ENCODE measurements around the gene DOCK11. TPM values are rescaled to one million over a fixed set of nuclear protein-coding genes. Genes with fewer than 3 reads are reported as not detected.
"Not testable (repeated sequence)": the region's sequence is repeated elsewhere in the genome, so short reads cannot be mapped to it uniquely, and the experiment has no call there.

The DOCK11 gene
- total RNA-seq, 1 donor from 2014 or later: 22.4 TPM

DNA sequence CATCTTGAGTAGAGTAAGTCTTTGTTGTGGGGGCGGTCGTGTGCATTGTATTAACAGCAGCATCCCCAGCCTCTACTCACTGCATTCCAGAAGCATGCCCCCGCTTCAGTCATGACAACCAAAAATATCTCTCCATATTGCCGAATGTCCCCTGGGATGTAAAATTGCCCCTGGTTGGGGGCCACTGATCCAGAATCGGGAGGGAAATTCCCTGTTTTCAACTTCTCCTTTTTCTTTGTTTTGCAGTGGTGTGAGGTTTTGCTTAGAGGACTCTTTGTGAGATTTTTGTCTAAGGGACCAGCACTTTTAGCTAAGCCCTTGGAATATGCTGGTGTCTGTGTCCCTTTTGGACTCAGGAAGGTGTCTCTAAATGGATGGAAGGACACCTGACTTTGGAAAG, 228.8 kb downstream of the DOCK11 start:
- Histone ChIP-seq H3K4me3 (ENCODE audit: low read length in 3 of 3) (no peak overlapping the region), H3K36me3 (ENCODE audit: control insufficient read depth in 3 of 3, insufficient read depth in 3 of 3, low read length in 3 of 3) (no peaks in the 10 kb centered on the region), H3K9ac (ENCODE audit: low read depth in 1 of 3, low read length in 3 of 3) (no peak overlapping the region), H3K27ac (ENCODE audit: low read depth, low read length) (no peak overlapping the region), H3K9me3 (ENCODE audit: control insufficient read depth in 3 of 3, low read length in 3 of 3) (no peaks in the 10 kb centered on the region), H3K4me1 (ENCODE audit: control insufficient read depth in 3 of 3, insufficient read depth in 3 of 3, low read length in 3 of 3) (peaks cover 5 to 14% (median 11%) of the 10 kb centered on the region in 3 donors), H3K27me3 (ENCODE audit: control insufficient read depth in 3 of 3, insufficient read depth in 3 of 3, low read length in 3 of 3) (no peaks in the 10 kb centered on the region)

DNA sequence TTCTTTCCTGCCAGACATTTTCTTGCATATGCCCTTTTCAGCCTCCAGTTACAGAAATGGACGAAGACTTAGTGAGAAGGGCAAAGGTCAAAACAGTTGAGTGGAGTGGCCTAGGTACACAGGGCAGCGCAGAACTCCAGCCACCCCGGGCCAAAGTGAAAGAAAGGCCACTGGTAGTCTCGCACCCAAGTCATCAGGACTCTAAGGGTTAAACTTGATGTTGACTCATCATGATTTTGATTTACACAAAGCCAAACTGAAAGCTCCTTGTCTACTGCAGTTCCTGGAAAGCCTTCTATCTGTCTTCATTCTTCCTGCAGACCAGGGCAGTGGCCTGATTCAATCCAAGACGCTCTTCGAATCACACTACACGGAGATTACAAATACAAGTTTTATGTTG, 229.2 kb downstream of the DOCK11 start:
- H3K9me3 ChIP-seq (ENCODE audit: control insufficient read depth in 3 of 3, low read length in 3 of 3): no peaks in the 10 kb centered on the region
- H3K27me3 ChIP-seq (ENCODE audit: control insufficient read depth in 3 of 3, insufficient read depth in 3 of 3, low read length in 3 of 3): no peaks in the 10 kb centered on the region
- no peak overlapping the region for H3K9ac ChIP-seq (ENCODE audit: low read depth in 1 of 3, low read length in 3 of 3)
- no peaks in the 10 kb centered on the region for H3K36me3 ChIP-seq (ENCODE audit: control insufficient read depth in 3 of 3, insufficient read depth in 3 of 3, low read length in 3 of 3)
- H3K27ac ChIP-seq (ENCODE audit: low read depth, low read length): no peak overlapping the region
- H3K4me1 ChIP-seq (ENCODE audit: control insufficient read depth in 3 of 3, insufficient read depth in 3 of 3, low read length in 3 of 3): peaks cover 9 to 15% (median 14%) of the 10 kb centered on the region in 3 donors
- no peak overlapping the region for H3K4me3 ChIP-seq (ENCODE audit: low read length in 3 of 3)

DNA sequence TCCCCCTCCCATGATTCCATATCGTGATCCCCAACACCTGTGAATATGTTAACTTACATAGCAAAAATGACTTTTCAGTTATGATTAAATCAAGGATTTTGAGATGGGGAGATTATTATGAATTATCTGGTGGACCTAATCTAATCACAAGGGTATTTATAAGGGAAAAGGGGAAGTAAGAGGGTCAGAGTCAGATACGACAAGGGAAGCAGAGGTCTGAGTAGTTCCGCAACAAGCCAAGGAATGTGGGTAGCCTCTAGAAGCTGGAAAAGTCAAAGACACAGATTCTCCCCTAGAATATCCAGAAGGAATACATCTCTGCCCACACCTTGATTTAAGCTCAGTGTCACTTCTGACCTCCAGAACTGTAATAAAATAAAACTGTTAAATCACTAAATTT, 230.8 kb downstream of the DOCK11 start:
- H3K9ac ChIP-seq (ENCODE audit: low read depth in 1 of 3, low read length in 3 of 3): peak overlapping the region; percentile 61 to 82 (median 79)
- H3K4me3 ChIP-seq (ENCODE audit: low read length in 3 of 3): peak overlapping the region in 2 of 3 donors; percentile 60 to 62

GRCh38 chrX:118726887-118727685, 231.5 kb downstream of the DOCK11 start, which contains the start of gene IL13RA1:
Gene IL13RA1, plus strand, starts transcription at chrX:118727606. Its CDS starts 33 bp downstream, at chrX:118727639.
- peak within 1 kb of the TSS; percentile 60 to 70 (median 66) for H3K4me3 ChIP-seq (ENCODE audit: low read length in 3 of 3)
- H3K9me3 ChIP-seq (ENCODE audit: control insufficient read depth in 3 of 3, low read length in 3 of 3): no peaks in the 10 kb centered on the region
- H3K4me1 ChIP-seq (ENCODE audit: control insufficient read depth in 3 of 3, insufficient read depth in 3 of 3, low read length in 3 of 3): peaks cover 17 to 25% (median 24%) of the 10 kb centered on the region in 3 donors
- H3K27ac ChIP-seq (ENCODE audit: low read depth, low read length): peak within 1 kb of the TSS; percentile 88
- H3K36me3 ChIP-seq (ENCODE audit: control insufficient read depth in 3 of 3, insufficient read depth in 3 of 3, low read length in 3 of 3): no peaks in the 10 kb centered on the region
- no peaks in the 10 kb centered on the region for H3K27me3 ChIP-seq (ENCODE audit: control insufficient read depth in 3 of 3, insufficient read depth in 3 of 3, low read length in 3 of 3)
- peak within 1 kb of the TSS; percentile 79 to 82 (median 80) for H3K9ac ChIP-seq (ENCODE audit: low read depth in 1 of 3, low read length in 3 of 3)

More for the DNA sequence above, 230.8 kb downstream of the DOCK11 start:
- no peaks in the 10 kb centered on the region for H3K36me3 ChIP-seq (ENCODE audit: control insufficient read depth in 3 of 3, insufficient read depth in 3 of 3, low read length in 3 of 3)
- no peaks in the 10 kb centered on the region for H3K9me3 ChIP-seq (ENCODE audit: control insufficient read depth in 3 of 3, low read length in 3 of 3)
- H3K27me3 ChIP-seq (ENCODE audit: control insufficient read depth in 3 of 3, insufficient read depth in 3 of 3, low read length in 3 of 3): no peaks in the 10 kb centered on the region
- peaks cover 17 to 25% (median 24%) of the 10 kb centered on the region in 3 donors for H3K4me1 ChIP-seq (ENCODE audit: control insufficient read depth in 3 of 3, insufficient read depth in 3 of 3, low read length in 3 of 3)
- peak overlapping the region; percentile 88 for H3K27ac ChIP-seq (ENCODE audit: low read depth, low read length)

DNA sequence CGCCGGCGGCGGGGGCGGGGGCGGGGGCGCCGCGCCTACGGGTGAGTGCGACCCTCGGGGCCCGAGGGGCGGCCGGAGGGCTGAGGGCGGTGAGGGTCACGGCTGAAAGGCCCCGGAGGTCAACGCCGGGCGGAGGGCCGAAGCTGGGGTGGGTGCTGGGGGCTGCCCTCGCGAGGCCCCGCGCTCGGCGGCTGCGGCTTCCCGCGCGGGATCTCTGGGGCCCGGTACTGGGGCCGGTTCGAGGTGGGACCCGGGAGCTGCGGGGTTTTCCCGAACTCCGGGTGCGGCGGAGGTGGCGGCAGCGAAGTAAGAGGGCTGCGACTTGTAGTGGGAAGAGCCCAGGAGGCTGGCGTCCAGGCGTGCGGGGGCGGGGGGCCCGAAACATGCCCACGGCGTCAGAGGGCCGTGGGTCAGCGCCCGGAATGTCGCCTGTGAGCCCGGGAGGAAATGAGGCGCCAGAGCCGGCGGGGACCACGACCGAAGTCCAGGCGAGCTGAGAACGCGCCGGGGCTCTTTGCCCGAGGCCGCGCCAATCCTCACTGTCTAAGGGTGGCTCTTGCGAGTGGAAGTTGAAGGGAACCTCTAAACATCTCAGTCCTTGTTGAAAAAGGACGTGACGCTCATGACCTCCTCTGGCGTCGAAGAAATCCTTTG, 232.2 kb downstream of the DOCK11 start:
- H3K27me3 ChIP-seq (ENCODE audit: control insufficient read depth in 3 of 3, insufficient read depth in 3 of 3, low read length in 3 of 3): no peaks in the 10 kb centered on the region
- H3K36me3 ChIP-seq (ENCODE audit: control insufficient read depth in 3 of 3, insufficient read depth in 3 of 3, low read length in 3 of 3): no peaks in the 10 kb centered on the region
- peaks cover 17 to 25% (median 24%) of the 10 kb centered on the region in 3 donors for H3K4me1 ChIP-seq (ENCODE audit: control insufficient read depth in 3 of 3, insufficient read depth in 3 of 3, low read length in 3 of 3)
- peak overlapping the region; percentile 34 to 70 (median 66) for H3K4me3 ChIP-seq (ENCODE audit: low read length in 3 of 3)
- peak overlapping the region; percentile 88 for H3K27ac ChIP-seq (ENCODE audit: low read depth, low read length)
- peak overlapping the region; percentile 61 to 80 (median 79) for H3K9ac ChIP-seq (ENCODE audit: low read depth in 1 of 3, low read length in 3 of 3)
- no peaks in the 10 kb centered on the region for H3K9me3 ChIP-seq (ENCODE audit: control insufficient read depth in 3 of 3, low read length in 3 of 3)

DNA sequence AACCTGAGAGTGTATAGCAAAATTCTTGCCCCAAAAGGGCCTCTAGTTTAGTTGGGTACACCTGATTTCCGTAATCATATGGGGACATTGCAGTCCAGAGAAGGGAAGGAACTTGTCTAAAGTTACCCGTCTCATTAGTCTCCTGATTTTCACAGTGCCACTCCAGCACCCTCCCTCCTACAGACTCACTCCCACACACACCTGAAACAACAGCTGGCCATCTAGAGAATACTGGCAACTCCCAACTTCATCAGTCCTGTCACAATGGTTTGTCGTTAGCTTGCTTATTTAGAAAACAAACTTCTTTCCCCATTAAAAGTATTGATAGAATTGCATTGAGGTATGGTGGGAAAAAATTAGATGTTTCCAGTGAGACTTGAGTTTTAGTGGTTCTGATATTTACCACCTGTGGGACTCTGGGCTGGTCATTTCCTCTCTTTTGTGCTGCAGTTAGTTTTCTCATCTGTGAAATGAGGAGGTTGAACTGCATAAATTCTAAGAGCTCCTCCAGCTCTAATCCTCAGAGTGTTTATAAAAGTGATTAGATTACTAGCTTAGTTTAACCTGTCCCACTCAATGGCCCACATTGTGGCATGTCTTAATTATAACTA, 233.5 kb downstream of the DOCK11 start:
- Histone ChIP-seq H3K36me3 (ENCODE audit: control insufficient read depth in 3 of 3, insufficient read depth in 3 of 3, low read length in 3 of 3) (no peaks in the 10 kb centered on the region), H3K9me3 (ENCODE audit: control insufficient read depth in 3 of 3, low read length in 3 of 3) (no peaks in the 10 kb centered on the region), H3K27ac (ENCODE audit: low read depth, low read length) (peak overlapping the region; percentile 88), H3K9ac (ENCODE audit: low read depth in 1 of 3, low read length in 3 of 3) (peak overlapping the region in 2 of 3 donors; percentile 8 to 79), H3K27me3 (ENCODE audit: control insufficient read depth in 3 of 3, insufficient read depth in 3 of 3, low read length in 3 of 3) (no peaks in the 10 kb centered on the region), H3K4me1 (ENCODE audit: control insufficient read depth in 3 of 3, insufficient read depth in 3 of 3, low read length in 3 of 3) (peaks cover 17 to 24% (median 22%) of the 10 kb centered on the region in 3 donors), H3K4me3 (ENCODE audit: low read length in 3 of 3) (peak overlapping the region in 1 of 3 donors; percentile 70)

- H3K36me3 ChIP-seq (ENCODE audit: control insufficient read depth in 3 of 3, insufficient read depth in 3 of 3, low read length in 3 of 3): no peaks in the 10 kb centered on the region
- H3K27ac ChIP-seq (ENCODE audit: low read depth, low read length): peak overlapping the region; percentile 49
- H3K9me3 ChIP-seq (ENCODE audit: control insufficient read depth in 3 of 3, low read length in 3 of 3): no peaks in the 10 kb centered on the region
- peaks cover 16 to 20% (median 17%) of the 10 kb centered on the region in 3 donors for H3K4me1 ChIP-seq (ENCODE audit: control insufficient read depth in 3 of 3, insufficient read depth in 3 of 3, low read length in 3 of 3)
- H3K9ac ChIP-seq (ENCODE audit: low read depth in 1 of 3, low read length in 3 of 3): peak overlapping the region in 2 of 3 donors; percentile 19 to 50
- no peaks in the 10 kb centered on the region for H3K27me3 ChIP-seq (ENCODE audit: control insufficient read depth in 3 of 3, insufficient read depth in 3 of 3, low read length in 3 of 3)
- peak overlapping the region in 1 of 3 donors; percentile 43 for H3K4me3 ChIP-seq (ENCODE audit: low read length in 3 of 3)
Measured at GRCh38 chrX:118730500-118731247, 235.1 kb downstream of the DOCK11 start.

- H3K9me3 ChIP-seq (ENCODE audit: control insufficient read depth in 3 of 3, low read length in 3 of 3); H3K36me3 ChIP-seq (ENCODE audit: control insufficient read depth in 3 of 3, insufficient read depth in 3 of 3, low read length in 3 of 3); H3K4me3 ChIP-seq (ENCODE audit: low read length in 3 of 3); H3K9ac ChIP-seq (ENCODE audit: low read depth in 1 of 3, low read length in 3 of 3); H3K27me3 ChIP-seq (ENCODE audit: control insufficient read depth in 3 of 3, insufficient read depth in 3 of 3, low read length in 3 of 3); H3K27ac ChIP-seq (ENCODE audit: low read depth, low read length): not testable (repeated sequence)
- H3K4me1 ChIP-seq (ENCODE audit: control insufficient read depth in 3 of 3, insufficient read depth in 3 of 3, low read length in 3 of 3): peaks cover 11 to 18% (median 12%) of the 10 kb centered on the region in 3 donors
Measured at GRCh38 chrX:118732551-118732950, 236.9 kb downstream of the DOCK11 start.

GRCh38 chrX:118734909-118735308, 239.3 kb downstream of the DOCK11 start:
- Histone ChIP-seq H3K36me3 (ENCODE audit: control insufficient read depth in 3 of 3, insufficient read depth in 3 of 3, low read length in 3 of 3) (peaks cover 0 to 2% (median 0%) of the 10 kb centered on the region in 3 donors), H3K9ac (ENCODE audit: low read depth in 1 of 3, low read length in 3 of 3) (no peak overlapping the region), H3K4me3 (ENCODE audit: low read length in 3 of 3) (no peak overlapping the region), H3K27me3 (ENCODE audit: control insufficient read depth in 3 of 3, insufficient read depth in 3 of 3, low read length in 3 of 3) (no peaks in the 10 kb centered on the region), H3K9me3 (ENCODE audit: control insufficient read depth in 3 of 3, low read length in 3 of 3) (no peaks in the 10 kb centered on the region), H3K4me1 (ENCODE audit: control insufficient read depth in 3 of 3, insufficient read depth in 3 of 3, low read length in 3 of 3) (peaks cover 11 to 13% (median 11%) of the 10 kb centered on the region in 3 donors), H3K27ac (ENCODE audit: low read depth, low read length) (no peak overlapping the region)
